Fibroblast of lung (primary cell): Measurements from ENCODE around the gene SEMA7A. TPM values are rescaled to one million over a fixed set of nuclear protein-coding genes. Genes with fewer than 3 reads are reported as not detected.
A peak's percentile ranks its signal among the peaks of the same experiment; 100 is the strongest.

Experiments
- DNase-seq, 2 donors: peaks; one replicate each; pipeline versions ENCODE4 v3.0.0 to v3.0.0-alpha.2; 2010; ENCODE audit warnings: low read depth in 2 of 2
- H2AFZ ChIP-seq: 2 replicates; pipeline ENCODE4 v1.5.1; 2012; ENCODE audit warnings: low read length, control low read depth, inconsistent platforms
- H3K27ac ChIP-seq: 2 replicates; pipeline ENCODE4 v1.5.1; 2011; ENCODE audit warnings: low read length, control low read depth; ENCODE audit not compliant: insufficient read depth
- H3K27me3 ChIP-seq: 2 replicates; pipeline ENCODE4 v1.5.1; 2011; ENCODE audit warnings: mild to moderate bottlenecking, low read length; ENCODE audit not compliant: control insufficient read depth, insufficient read depth
- H3K36me3 ChIP-seq: 2 replicates; pipeline ENCODE4 v1.5.1; 2011; ENCODE audit warnings: low read length; ENCODE audit not compliant: control insufficient read depth, insufficient read depth
- H3K4me1 ChIP-seq: 2 replicates; pipeline ENCODE4 v1.5.1; 2011; ENCODE audit warnings: low read length; ENCODE audit not compliant: control insufficient read depth, insufficient read depth; ENCODE audit errors: extremely low read depth
- H3K4me2 ChIP-seq: 2 replicates; pipeline ENCODE4 v1.5.1; 2011; ENCODE audit warnings: low read length, control low read depth; ENCODE audit not compliant: insufficient read depth; ENCODE audit errors: extremely low read depth
- H3K4me3 ChIP-seq, 4 experiments: fragments of 200-600 bp in 1 of 4; sonication (generic) in 1 of 4; replicated peaks in 1 of 4; 2 replicates each; pipeline ENCODE4 v1.5.1; 2011 to 2016; ENCODE audit warnings: low read length in 4 of 4, low read depth in 3 of 4, mild to moderate bottlenecking in 3 of 4, control low read depth in 2 of 4, inconsistent platforms in 1 of 4, mixed read lengths in 1 of 4; ENCODE audit not compliant: insufficient read depth in 1 of 4; ENCODE audit errors: control extremely low read depth in 1 of 4
- H3K79me2 ChIP-seq: 2 replicates; pipeline ENCODE4 v1.5.1; 2012; ENCODE audit warnings: mild to moderate bottlenecking, low read length, inconsistent platforms; ENCODE audit not compliant: control insufficient read depth, insufficient read depth
- H3K9ac ChIP-seq: 2 replicates; pipeline ENCODE4 v1.5.1; 2011; ENCODE audit warnings: mild to moderate bottlenecking, low read length, control low read depth; ENCODE audit not compliant: insufficient read depth
- H3K9me3 ChIP-seq: 2 replicates; pipeline ENCODE4 v1.5.1; 2012; ENCODE audit warnings: low read depth, low read length; ENCODE audit not compliant: control insufficient read depth, insufficient read depth
- H4K20me1 ChIP-seq: 2 replicates; pipeline ENCODE4 v1.5.1; 2011; ENCODE audit warnings: low read length; ENCODE audit not compliant: control insufficient read depth, insufficient read depth; ENCODE audit errors: extremely low read depth
- EZH2 ChIP-seq: IDR thresholded peaks from 2 replicates; pipeline ENCODE4 v1.5.1; 2012; ENCODE audit warnings: low read length, control low read depth, mild to moderate bottlenecking; ENCODE audit errors: missing control alignments
- polyA plus RNA-seq, 2 donors: library from polyadenylated mRNA; depleted of rRNA in 1 of 2; stranded (reverse) in 1 of 2; unstranded in 1 of 2; fragments of >200 nt; gene quantifications; 2 replicates each; pipeline ENCODE4 v1.2.1, GENCODE V29; 2011 to 2012; ENCODE audit warnings: missing spikeins in 1 of 2
- total RNA-seq: library from RNA; depleted of rRNA; stranded (reverse); fragments of >200 nt; gene quantifications from 2 replicates; pipeline ENCODE4 v1.2.1, GENCODE V29; 2014
- TF ChIP-seq, protein P1 (sequence below), 2 donors: IDR thresholded peaks in 1 of 2; conservative IDR thresholded peaks in 1 of 2; 1 replicate in 1 of 2; 2 replicates in 1 of 2; pipeline ENCODE4 v1.5.1; 2011 to 2012; ENCODE audit warnings: low read length in 2 of 2, control low read depth in 1 of 2, inconsistent platforms in 1 of 2, low read depth in 1 of 2, mild to moderate bottlenecking in 1 of 2

The SEMA7A gene
- total and polyA plus RNA-seq, 2 donors (not counting 1 experiment from before 2014, with no cell fraction given): 5.6 to 12.5 TPM

DNA sequence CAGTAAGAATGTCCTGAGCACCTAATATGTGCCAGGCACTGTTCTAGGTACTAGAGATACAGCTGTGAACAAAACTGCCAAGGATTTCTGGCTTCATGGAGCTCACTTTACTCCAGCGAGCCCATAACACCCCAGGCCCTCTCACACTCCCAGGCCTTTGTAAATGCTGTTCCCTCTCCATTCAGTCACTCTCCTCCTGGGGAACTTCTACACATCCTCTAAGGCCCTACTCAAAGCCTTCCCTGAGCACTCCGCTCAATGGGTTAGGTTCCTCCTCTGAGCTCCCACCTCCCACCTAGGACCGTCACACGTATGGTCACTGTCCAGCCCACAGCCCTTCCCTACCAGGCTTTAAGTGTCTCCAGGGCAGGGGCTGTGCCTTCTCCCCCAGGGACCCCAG is 27.2 kb downstream of the SEMA7A start:
- Histone ChIP-seq H3K27me3 (no peaks in the 10 kb centered on the region), H3K4me1 (peaks cover 18% of the 10 kb centered on the region), H4K20me1 (no peaks in the 10 kb centered on the region), H3K27ac (peak overlapping the region; percentile 84), H3K79me2 (no peaks in the 10 kb centered on the region), H2AFZ (no peak overlapping the region), H3K4me2 (peak overlapping the region; percentile 92), H3K4me3 (no peak overlapping the region), H3K9me3 (no peaks in the 10 kb centered on the region), H3K36me3 (peaks cover 5% of the 10 kb centered on the region), H3K9ac (no peak overlapping the region)
- TF ChIP-seq EZH2: no peak
- TF ChIP-seq, protein P1, sequence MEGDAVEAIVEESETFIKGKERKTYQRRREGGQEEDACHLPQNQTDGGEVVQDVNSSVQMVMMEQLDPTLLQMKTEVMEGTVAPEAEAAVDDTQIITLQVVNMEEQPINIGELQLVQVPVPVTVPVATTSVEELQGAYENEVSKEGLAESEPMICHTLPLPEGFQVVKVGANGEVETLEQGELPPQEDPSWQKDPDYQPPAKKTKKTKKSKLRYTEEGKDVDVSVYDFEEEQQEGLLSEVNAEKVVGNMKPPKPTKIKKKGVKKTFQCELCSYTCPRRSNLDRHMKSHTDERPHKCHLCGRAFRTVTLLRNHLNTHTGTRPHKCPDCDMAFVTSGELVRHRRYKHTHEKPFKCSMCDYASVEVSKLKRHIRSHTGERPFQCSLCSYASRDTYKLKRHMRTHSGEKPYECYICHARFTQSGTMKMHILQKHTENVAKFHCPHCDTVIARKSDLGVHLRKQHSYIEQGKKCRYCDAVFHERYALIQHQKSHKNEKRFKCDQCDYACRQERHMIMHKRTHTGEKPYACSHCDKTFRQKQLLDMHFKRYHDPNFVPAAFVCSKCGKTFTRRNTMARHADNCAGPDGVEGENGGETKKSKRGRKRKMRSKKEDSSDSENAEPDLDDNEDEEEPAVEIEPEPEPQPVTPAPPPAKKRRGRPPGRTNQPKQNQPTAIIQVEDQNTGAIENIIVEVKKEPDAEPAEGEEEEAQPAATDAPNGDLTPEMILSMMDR (conservative IDR thresholded peaks at IDR 0.05 in 1 of 2, IDR thresholded peaks at IDR 0.05 in 1 of 2; ENCODE audit: low read depth in 1 of 2, low read length in 2 of 2): no peak
- no peak for DNase-seq

DNA sequence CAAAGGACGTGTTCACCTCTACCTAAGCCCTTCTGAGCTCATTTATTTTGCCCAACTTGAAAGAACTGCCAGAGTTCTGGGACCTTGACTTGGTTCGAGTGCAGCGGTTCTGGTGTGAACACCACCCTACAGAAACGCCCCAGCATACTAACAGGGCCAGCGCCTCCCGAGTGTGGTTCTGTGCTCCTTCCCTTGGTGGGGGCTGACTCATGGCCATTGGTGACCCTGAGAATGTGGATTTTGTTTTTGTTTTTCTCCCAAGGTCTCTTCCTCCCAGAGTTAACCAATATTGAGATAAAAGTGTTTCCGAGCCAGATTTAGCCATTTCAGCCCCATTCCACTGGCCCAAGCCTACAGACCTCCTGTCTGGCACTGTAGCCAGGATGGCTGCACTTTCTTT is 27.9 kb downstream of the SEMA7A start:
- H4K20me1 ChIP-seq: no peaks in the 10 kb centered on the region
- peaks cover 18% of the 10 kb centered on the region for H3K4me1 ChIP-seq
- no peaks in the 10 kb centered on the region for H3K79me2 ChIP-seq
- no peak overlapping the region for H2AFZ ChIP-seq
- no peak overlapping the region for H3K9ac ChIP-seq
- peak in 1 of 2 donors; percentile 46 for DNase-seq
- TF ChIP-seq, protein P1 (conservative IDR thresholded peaks at IDR 0.05 in 1 of 2, IDR thresholded peaks at IDR 0.05 in 1 of 2; ENCODE audit: low read depth in 1 of 2, low read length in 2 of 2): no peak
- no peak for TF ChIP-seq EZH2
- no peaks in the 10 kb centered on the region for H3K9me3 ChIP-seq
- no peaks in the 10 kb centered on the region for H3K27me3 ChIP-seq
- no peak overlapping the region for H3K4me2 ChIP-seq
- H3K27ac ChIP-seq: no peak overlapping the region
- peaks cover 2% of the 10 kb centered on the region for H3K36me3 ChIP-seq
- no peak overlapping the region for H3K4me3 ChIP-seq

DNA sequence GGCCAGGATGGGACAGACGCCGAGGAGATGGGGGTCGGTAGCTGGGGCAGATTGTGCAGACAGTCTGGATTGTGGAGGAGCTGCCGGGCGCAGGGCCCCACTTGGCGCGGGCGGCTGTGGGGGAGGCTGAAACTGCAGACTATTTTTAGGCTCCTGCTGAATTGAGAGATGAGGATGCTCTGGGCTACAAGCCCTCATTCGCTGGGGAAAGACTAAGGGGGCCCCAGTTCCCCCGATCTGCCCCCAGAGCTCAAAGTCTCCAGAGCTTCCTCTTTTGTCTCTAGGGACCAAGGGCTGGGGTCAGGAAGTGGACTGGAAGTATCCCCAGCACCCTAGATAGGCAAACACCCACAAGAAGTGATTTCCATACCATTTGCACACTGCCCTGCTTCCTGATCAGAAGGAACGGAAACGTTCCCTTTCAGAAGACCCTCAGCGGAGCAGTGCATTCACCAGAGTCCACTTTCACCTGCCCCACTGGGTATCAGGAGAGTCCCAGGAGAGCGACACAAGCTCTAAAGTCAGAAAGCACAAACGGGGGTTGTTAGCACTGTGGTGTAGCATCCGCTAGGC is 29.7 kb downstream of the SEMA7A start:
- Histone ChIP-seq H3K4me3 (no peak overlapping the region), H4K20me1 (no peaks in the 10 kb centered on the region), H3K9ac (no peak overlapping the region), H2AFZ (peak overlapping the region; percentile 62), H3K4me2 (peak overlapping the region; percentile 13), H3K36me3 (no peaks in the 10 kb centered on the region), H3K27me3 (no peaks in the 10 kb centered on the region), H3K9me3 (no peaks in the 10 kb centered on the region), H3K27ac (no peak overlapping the region), H3K79me2 (no peaks in the 10 kb centered on the region), H3K4me1 (peaks cover 27% of the 10 kb centered on the region)
- TF ChIP-seq, protein P1 (conservative IDR thresholded peaks at IDR 0.05 in 1 of 2, IDR thresholded peaks at IDR 0.05 in 1 of 2; ENCODE audit: low read depth in 1 of 2, low read length in 2 of 2): no peak
- TF ChIP-seq EZH2: no peak
- DNase-seq: no peak
